Mucosa of gallbladder (tissue), 1 donor: ENCODE data around the gene PTPRN2. TPM values are rescaled to one million over a fixed set of nuclear protein-coding genes. Genes with fewer than 3 reads are reported as not detected.
"Not testable (repeated sequence)": the region's sequence is repeated elsewhere in the genome, so short reads cannot be mapped to it uniquely, and the experiment has no call there.

Experiments used
- DNase-seq: peaks from one replicate; pipeline ENCODE4 v3.0.0-alpha.2; 2020; ENCODE audit warnings: low spot score
- total RNA-seq: library from RNA; stranded (reverse); gene quantifications from one replicate; pipeline ENCODE4 v1.2.1, GENCODE V29; 2021
- donor health status: DM: no; HTN: no; CAD: no.

PTPRN2 gene
- total RNA-seq, 1 donor from 2014 or later, result 11.9 TPM

DNA sequence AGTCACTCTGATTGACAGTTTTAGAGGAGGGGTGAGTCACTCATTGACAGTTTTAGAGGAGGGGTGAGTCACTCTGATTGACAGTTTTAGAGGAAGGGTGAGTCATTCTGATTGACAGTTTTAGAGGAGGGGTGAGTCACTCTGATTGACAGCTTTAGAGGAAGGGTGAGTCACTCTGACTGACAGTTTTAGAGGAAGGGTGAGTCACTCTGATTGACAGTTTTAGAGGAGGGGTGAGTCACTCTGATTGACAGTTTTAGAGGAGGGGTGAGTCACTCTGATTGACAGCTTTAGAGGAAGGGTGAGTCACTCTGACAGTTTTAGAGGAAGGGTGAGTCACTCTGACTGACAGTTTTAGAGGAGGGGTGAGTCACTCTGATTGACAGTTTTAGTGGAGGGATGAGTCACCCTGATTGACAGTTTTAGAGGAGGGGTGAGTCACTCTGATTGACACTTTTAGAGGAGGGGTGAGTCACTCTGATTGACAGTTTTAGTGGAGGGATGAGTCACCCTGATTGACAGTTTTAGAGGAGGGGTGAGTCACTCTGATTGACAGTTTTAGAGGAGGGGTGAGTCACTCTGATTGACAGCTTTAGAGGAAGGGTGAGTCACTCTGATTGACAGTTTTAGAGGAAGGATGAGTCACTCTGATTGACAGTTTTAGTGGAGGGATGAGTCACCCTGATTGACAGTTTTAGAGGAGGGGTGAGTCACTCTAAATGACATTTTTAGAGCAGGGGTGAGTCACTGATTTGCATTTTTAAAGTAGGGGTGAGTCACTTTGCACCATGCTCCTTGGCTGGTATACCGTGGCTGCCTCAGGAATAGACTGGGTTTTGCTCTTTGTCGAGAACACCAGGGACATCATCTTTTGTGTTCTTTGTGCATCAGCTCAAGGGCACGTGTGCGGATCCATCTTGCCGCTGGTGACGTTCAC, 654.1 kb downstream of the PTPRN2 start:
- DNase-seq, result not testable (repeated sequence)

DNA sequence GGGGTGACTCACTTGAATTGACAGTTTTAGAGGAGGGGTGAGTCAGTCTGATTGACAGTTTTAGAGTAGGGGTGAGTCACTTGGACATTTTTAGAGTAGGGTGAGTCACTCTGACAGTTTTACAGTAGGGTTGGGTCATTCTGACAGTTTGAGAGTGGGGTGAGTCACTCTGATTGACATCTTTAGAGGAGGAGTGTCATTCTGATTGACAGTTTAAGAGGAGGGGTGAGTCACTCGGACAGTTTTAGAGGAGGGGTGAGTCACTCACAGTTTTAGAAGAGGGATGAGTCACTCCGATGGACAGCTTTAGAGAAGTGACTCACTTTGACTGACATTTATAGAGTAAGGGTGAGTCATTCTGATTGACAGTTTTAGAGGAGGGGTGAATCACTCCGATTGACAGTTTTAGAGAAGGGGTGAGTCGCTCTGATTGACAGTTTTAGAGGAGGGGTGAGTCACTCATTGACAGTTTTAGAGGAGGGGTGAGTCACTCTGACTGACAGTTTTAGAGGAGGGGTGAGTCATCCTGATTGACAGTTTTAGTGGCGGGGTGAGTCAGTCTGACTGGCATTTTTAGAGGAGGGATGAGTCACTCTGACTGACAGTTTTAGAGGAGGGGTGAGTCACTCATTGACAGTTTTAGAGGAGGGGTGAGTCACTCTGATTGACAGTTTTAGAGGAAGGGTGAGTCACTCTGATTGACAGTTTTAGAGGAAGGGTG, 655.0 kb downstream of the PTPRN2 start:
- DNase-seq, result no peak

DNA sequence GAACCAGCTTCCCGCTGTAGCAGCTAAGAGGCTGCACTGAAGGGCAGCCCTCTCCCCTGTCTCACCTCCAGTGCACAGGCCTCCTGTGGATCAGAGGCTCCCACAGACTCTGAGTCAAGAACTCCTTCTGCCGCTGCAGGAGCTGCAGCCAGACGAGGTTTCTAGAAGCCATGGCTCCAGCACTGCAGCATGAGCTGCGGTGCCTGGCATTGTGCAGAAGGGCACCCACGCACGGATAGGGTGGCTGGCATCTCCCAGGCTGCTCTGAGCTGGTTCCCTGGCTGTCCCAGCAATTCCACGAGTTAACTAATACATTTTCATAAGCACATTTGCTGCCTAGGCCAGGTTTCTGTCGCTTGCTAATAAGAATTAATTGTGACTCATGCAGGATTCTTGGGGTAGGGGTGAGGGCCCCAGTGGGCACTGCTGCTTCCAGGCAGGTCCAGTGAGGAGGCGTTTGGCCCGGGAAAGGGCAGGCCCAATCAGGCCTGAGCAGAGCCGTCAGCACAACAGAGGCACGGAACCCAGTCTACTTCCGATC, 656.6 kb downstream of the PTPRN2 start:
- no peak for DNase-seq

DNA sequence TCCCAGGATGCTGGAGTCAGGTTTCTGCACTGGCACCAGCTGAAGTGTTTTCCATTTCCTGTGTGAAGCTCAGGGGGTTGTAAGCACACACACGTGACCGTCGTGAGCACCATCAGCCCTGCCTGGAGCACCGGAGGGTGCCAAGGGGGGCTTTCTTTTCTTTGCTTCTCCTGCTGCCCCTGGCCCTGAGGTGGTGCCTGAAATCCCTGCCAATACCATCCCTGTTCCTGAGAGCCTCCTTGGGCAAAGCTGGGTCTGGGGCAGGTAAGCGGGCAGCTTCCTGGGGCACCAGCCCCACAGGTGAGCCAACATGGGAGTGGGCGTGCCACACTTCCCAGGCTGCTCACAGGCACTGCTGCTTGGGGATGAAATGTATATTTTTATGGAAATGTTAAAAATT, 657.2 kb downstream of the PTPRN2 start:
- DNase-seq, result no peak

DNA sequence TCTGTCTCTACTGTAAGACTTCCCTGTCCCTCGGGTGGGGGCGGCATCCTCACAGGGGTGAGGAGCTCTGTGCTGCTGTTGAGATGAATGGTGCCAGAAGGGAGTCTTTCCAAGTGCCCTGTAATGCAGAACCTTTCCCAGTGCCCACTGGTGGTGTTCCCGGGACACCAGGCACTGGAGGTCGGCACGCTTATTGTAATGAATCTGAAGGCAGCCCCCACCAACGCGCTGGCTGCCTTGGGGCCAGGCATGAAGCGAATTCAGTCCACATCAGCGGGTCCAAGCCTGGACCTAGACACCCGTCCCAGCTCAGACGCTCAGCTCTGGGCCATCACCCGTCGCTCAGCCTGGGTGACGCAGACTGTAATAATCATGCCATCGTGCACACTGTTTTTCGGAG, 658.0 kb downstream of the PTPRN2 start:
- no peak for DNase-seq

DNA sequence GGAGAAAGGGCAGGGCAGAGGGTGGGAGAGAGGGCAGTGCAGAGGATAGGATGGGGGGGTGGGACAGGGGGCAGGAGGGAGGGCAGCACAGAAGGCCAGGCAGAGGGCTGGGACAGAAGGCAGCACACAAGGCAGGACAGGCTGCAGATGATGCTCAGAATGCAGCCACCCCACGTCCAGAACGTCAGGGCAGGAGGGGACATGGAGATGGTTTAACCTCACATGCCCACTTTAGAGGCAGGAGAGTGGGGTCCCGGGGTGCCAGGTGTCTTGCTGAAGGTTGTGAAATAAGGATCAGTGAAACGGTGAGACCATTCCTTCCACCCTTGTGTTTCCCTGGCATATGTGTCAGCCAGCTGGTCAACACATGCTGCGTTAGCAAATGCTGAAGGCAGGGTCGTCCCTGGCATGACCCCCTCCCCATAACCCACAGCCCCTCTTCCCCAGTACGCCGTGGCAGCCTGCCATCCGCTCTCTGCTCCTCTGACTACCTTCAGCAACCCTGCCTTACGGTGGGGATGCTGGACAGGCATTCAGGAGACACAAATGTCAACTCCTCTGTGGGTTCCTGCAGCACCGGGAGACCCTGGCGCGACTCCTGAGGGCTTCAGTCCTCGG, 658.7 kb downstream of the PTPRN2 start:
- no peak for DNase-seq

DNA sequence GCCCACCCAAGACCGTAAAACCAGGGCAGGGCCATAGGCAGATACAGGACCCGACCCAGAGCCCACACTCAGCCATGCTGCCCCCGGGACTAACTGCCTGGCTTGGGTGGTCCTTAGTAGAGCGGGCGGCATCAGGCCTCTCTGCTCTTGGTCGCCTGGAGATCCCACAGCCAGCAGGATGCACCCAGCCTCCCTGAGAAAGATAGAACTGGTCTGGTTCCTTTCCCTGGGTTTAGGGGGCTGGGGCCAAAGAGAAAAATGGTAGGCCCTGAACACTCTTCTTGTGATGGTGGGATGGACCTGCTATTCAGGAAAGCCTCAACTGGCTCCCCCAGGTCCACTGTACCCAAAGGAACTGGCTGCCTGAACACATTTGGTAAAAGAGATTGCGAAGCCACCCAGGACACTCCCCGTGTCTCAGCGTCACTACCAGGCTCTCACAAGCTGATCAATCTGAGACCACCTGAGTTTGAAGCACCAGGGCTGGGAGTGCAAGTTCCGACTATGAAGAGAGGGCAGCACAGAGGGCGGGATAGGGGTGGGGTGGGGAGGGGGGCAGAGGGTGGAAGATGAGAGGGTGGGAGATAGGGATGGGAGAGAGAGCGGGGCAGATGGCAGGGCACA, 659.3 kb downstream of the PTPRN2 start:
- no peak for DNase-seq

DNA sequence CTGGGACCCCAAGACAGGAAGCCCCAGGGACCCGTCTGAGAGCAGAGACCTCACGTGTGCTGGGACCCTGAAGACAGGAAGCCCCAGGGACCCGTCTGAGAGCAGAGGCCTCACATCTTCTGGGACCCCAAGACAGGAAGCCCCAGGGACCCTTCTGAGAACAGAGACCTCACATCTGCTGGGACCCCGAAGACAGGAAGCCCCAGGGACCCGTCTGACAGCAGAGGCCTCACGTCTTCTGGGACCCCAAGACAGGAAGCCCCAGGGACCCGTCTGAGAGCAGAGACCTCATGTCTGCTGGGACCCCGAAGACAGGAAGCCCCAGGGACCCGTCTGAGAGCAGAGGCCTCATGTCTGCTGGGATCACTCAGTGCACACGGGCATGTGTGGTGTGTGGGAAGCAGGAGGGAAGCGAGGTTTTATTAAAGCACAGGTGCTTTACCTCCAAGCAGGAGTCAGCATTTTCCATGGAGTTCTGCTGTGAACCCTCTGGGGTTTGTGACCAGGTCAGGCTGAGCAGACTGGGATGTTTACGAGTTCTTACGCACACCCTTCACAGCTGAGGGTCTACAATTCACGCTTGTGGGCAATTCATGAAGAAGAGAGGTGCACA, 660.2 kb downstream of the PTPRN2 start:
- no peak for DNase-seq

DNA sequence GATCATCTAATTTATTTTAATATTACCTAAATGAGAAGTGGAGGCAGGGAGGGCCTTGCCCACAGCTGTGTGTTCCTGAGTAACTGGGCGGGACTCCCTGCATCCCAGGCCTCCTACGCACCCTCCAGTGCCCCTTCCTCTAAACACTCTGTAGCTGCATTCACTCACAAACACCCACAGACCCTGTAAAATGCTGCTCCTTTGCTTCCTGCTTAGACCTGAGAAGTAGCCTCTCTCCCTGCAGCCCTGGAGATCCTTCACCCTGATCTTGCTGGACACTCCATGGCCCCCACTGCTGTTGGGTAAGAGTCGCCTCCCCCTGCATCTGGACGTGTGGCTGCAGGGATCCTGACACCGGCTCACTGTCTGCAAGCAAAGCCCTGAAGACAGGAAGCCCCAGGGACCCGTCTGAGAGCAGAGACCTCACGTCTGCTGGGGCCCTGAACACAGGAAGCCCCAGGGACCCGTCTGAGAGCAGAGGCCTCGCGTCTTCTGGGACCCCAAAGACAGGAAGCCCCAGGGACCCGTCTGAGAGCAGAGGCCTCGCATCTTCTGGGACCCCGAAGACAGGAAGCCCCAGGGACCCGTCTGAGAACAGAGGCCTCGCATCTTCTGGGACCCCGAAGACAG, 661.0 kb downstream of the PTPRN2 start:
- DNase-seq, result no peak

DNA sequence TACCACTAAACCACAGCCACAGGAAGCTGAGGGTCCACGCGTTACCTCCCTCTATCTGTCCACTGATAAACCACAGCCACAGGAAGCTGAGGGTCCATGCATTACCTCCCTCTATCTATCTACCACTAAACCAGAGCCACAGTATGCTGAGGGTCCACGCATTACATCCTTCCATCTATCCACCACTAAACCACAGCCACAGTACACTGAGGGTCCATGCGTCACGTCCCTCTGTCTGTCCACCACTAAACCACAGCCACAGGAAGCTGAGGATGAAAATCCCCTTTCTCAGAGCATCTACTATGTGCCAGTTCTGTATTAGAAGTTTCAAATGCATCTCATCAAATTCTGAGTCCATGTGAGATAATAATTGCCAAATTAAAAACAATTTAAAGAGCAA, 661.5 kb downstream of the PTPRN2 start:
- no peak for DNase-seq

DNA sequence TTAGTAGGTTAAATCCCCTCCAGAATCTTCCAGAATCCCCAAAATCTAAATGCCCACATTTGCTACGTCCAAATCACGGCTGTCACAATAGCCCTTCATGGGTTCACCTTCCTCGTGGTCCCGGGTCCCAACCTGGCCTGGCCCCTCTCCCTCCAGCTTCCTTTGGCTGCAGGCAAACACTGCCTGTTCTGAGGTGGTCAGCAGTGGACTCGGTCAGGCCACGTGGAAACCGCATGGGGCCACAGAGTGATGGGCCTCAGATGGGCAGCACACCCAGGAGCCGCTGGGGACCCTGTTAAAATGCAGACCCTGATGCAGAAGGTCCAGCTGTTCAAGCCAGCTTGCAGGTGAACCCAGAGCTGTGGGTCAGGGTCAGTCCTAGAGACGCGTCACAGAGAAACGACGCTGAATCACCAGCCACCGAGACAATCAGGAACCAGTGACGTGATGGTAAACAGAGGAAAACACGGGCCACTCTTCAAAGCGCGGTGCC, 662.2 kb downstream of the PTPRN2 start:
- no peak for DNase-seq

DNA sequence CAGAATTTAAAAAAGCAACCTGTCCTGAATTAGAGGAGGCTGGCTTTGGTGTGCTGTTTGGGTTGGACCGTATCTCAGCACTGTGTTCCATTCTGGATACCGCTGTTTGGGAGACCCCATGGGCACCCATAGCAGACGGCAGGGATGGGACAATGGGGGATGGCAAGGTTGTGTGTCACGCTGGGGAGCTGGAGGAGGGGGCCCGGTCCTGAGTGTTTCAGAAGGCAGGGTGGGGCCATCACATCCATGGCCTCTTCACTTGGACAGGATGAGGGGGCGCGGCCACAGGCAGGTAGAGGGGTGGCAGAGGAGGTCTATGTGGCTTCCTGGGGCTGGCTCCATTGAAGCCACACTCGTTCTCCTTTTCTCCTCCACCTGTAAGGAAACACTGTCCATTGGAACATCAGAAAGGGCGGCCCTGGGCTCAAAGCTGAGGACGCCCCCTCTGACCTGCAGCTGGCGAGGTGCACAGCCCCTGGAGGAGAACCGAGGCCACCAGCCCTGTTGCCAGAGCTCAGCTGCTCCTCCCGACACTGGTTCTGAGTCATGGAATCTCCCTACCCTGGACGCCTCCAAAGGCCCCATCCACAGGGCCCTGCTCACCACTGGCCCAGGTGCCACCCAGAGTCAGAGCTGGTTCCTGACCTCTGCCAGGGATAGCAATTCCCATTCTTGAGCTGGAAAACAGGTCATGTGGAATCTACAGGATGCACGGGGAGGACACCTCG, 663.6 kb downstream of the PTPRN2 start:
- DNase-seq, result no peak

DNA sequence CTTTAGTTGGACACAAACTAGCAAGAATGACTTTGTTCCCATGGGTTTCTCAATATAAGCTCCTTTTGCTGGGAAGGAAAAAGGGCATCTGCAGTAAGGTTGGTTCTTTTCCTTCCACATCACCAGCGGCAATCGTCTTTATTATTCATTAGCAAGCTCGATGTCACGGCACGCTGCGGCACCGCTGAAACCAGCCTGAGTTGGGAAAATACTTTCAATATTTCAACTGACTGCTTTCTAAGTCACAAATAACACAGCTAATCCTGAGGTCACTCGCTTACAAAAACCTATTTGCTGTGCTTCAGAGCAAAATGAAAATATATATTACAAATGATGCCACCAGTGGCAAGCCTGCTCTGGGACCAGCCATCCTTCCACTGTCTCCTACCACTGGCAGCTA, 665.0 kb downstream of the PTPRN2 start:
- no peak for DNase-seq

DNA sequence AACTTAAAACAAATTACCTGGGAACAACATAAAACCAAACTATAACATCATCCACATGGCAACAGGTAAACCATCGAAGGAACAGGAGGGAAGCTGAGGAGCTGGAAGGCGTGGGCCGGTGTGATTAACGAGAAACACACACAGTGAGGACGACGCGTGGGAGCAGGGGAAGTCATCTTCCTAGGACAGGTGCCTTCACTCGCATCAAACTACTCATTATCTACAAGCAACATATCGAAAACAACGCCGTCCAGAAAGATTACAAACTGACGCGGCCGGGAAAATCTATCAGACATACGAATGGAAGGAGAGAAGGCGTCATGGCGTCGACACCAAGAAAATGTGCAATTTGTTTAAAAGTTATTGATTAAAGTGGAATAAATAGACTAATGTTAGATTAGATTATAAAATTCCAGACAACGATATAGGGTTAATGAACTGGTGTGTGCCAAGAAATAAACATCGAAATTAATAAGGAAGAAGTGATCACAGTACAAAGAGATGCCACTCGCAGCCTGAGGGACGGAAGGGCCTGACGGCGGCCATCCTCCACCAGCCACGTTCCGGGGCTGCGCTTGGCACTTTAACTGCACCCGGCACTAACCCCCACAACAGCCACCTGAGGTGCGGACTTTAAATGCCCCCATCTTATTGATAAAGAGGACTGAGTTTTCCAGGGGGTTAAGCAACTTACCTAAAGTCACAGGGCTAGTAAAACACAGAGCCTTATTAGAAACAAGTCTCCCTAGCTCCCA, 669.1 kb downstream of the PTPRN2 start:
- no peak for DNase-seq

DNA sequence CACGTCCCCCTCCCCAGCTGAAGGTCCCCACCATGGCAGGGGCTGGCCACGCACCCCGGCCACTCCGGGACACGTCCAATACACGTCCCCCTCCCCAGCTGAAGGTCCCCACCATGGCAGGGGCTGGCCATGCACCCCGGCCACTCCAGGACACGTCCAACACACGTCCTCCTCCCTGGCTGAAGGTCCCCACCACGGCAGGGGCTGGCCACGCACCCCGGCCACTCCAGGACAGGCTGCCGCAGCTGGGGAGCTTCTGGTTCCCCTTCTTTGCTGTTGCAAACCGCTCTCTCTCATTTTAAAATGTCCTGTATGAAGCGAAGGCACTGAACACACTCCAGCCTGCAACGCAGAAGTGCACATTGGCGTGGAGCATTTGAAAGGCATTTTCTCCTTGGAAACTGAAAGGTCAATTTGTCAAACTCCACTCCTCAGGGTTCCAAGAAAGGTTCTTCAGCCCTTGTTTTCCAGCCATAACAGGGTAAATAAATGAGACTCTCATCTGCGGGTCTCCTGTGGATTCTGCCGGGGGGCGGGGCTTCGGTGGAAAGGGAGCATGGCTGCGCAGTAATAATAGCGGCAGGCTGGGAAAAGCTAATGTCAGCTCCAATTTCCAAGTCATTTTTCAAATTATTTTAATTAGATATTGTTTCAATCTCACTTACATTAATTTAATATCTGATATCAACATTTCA, 670.5 kb downstream of the PTPRN2 start:
- DNase-seq, result no peak

DNA sequence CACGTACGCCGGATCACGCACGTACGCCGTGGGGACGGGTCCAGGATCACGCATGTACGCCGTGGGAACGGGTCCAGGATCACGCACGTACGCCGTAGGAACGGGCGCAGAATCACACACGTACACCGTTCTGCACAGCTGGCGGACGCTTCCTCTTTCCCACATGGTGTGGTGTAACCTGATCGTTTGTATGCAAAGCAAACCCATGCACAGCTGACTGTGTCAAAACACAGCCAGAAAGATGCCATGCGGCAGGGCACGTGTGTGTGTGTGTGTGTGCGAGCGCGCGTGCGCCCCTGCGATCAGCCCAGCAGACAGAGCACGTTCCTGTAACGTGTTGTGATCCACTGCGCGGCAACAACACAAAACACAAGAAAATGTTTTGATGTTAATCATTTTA, 677.2 kb downstream of the PTPRN2 start:
- no peak for DNase-seq

DNA sequence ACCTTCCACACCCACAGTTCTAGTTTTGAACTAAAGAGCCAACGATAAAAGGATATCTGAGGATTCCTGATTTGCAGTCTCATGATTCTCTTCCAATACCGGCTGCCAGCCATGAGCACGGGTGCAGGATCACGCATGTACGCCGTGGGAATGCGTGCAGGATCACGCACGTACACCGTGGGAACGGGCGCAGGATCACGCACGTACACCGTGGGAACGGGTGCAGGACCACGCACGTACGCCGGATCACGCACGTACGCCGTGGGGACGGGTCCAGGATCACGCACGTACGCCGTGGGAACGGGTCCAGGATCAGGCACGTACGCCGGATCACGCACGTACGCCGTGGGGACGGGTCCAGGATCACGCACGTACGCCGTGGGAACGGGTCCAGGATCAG, 677.6 kb downstream of the PTPRN2 start:
- DNase-seq, result not testable (repeated sequence)

DNA sequence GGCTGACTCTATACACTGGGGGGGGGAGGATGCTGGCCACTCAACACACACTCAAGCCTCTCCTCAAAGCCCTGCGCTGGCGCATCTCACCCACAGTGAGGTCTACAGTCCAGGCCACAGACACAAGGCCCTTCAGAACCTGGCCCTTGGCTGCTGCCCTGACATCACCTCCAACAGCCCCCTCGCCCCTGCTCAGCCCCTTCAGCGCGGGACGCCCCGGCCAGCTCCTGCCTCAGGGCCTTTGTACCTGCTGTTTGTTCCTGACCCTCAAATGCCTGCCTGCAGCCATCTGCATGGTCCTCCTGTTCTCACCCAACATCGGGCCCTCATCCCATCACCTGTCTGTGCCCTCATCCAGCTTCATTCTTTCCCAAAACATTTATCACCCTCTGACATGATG, 678.3 kb downstream of the PTPRN2 start:
- no peak for DNase-seq
